Inflammatory macrophage treated with lipopolysaccharide for 1 hour (primary cell): ENCODE results near the gene FEV.
A peak's percentile ranks its signal among the peaks of the same experiment; 100 is the strongest.

Source experiments
- DNase-seq, 2 donors: peaks; one replicate each; pipeline ENCODE4 v3.0.0-alpha.2; 2020 to 2022

FEV gene

GRCh38 chr2:219016721-219017120, 31.7 kb upstream of the FEV start:
- DNase-seq = no peak

GRCh38 chr2:219010873-219011272, 25.9 kb upstream of the FEV start:
- no peak for DNase-seq

DNA sequence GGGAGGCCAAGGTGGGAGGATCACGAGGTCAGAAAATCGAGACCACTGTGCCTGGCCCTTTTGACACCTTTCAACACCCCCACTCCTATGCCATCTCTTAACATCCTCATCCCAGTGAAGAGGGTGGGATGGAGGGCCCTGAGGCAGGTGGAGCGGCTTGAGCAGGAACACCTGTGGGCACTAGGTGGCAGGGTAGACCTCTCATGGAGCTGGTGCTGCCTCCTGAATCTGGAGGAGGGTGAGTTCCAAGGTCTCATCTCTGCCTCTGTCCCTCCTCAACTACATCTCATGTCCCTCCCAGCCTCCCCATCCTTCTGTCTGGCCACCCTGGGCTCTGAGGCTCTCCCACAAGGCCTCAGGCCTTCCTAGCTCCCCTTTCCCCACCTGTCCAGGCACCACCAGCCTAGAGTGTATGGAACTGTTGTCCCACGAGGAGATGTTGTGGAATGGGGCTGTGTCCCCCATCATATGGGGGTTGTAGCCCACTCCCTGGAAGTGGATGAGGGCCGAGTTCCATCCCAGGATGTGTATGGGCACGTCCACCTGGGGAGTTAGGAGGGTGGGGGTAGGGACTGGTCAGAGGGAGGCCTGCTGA, 25.3 kb upstream of the FEV start:
- DNase-seq = no peak

DNA sequence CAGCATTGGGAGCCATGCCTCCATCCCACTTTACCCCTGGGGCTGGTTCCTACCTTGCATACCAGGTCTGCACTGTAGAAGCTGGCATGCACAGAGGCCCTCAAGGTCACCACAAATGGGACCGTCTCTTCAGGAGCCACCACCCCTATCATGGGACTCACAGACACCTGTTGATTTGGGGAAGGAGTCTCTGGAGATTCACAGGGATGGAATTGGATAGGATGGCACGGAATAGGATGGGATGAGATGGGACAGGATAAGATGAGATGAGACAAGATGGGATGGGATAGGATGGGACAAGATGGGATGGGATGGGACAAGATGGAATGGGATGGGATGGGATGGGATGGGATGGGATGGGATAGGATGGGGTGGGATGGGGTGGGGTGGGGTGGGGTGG, 24.3 kb upstream of the FEV start:
- DNase-seq = no peak

GRCh38 chr2:219003979-219004378, 19.0 kb upstream of the FEV start:
- no peak for DNase-seq

GRCh38 chr2:219003267-219003634, 18.3 kb upstream of the FEV start:
- no peak for DNase-seq

DNA sequence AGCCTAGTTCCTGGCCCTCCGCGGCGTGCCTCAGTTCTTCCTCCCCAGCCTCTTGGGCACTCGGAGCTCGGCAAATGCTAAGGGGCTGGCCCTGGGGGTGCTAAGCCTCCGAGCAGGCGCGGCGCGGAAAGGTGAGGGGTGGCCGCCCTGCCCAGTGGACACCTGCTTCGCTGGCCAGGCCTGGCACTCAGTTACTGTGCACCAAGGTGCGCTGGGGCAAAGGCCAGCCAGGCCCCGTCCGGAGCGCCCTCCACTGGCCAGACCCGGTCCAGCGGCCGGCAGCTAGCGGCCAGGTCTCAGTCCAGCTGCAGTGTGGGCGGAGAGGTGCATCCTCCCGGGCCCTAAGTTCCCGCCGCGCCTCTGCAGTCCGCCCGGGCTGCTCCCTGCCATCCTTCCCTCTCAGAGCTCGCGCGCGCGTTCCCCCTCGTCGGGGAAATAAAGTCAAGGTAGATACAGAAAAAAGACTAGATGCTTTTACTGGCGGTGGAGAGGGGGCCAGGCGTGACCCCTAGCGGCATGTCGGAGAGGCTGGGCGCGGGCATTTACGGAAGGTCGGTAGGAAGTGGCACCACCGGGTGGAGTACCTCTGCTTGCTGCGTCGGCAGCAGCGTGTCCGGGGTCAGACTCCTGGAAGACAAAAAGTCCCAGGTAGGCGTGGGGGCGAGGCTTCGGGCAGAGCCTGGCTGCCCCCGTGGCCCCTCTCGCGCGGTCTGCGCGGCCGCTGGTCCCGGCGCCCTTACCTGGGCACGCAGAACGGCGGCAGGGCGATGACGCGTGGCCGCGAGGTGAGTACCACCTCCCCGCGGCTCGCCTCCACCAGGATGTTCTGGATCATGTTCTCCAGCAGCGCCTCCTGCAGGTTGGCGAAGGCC, 17.6 kb upstream of the FEV start:
- no peak for DNase-seq

DNA sequence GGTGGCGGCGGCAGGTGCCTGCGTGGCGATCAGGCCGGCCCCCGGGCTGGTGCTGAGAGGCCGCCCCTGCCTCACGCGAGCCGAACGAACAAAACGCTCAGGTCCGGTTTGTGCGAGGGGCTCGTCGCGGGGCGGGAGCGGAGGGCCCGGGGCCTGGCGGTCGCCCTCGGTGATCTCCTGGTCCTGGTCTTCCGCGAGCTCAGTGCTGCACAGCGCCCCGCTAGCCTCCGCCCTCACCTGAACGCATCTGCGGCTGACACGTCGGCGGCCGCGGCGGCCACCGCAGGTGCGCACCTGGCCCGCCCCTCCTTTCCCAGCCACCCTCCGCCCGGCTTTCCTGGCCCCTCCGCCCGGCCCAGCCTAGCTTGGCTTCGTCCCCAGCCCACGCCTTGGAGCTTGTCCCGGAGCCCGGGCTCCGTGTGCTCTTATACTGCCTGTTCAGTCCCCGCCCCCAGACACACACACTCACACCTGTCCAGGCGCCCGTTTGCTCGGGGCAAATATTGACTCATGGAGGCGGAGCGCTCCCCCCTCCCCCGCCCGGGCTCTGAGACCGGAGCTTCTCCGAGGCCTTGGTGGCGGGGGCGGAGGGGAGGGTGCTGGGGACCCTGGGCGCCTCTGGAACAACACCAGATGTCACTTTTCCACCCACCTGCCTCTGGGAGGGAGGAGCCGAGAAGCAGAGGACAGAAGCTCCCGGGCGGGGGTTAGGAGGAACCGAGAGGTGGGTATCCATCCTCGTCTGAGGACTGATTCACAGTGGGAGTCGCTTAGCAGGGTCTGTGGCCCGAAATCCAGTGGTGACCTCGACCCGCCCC, 16.8 kb upstream of the FEV start:
- no peak for DNase-seq

DNA sequence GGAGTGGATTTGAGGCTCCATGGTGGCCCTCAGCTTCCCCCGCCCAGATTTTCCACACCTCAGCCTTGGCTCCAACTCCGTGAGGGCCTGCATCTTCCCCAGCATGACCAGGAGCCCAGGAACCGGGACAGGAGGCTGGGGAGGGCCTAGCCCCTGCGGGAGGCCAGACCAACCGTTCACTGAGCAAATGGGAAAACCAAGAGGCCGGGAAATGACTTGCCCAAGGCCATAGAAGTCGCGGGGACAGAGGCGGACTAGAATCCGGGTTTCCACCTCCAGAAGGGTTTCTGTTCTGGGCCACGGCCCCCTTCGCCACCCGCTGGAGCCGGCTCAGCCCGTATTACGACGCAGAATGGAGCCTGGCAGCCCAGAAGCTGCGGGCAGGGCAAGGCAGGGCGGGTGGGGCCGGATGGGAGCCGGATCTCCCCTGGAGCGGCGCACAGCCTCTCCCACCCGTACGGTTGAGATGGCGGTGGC, 16.2 kb upstream of the FEV start:
- no peak for DNase-seq

DNA sequence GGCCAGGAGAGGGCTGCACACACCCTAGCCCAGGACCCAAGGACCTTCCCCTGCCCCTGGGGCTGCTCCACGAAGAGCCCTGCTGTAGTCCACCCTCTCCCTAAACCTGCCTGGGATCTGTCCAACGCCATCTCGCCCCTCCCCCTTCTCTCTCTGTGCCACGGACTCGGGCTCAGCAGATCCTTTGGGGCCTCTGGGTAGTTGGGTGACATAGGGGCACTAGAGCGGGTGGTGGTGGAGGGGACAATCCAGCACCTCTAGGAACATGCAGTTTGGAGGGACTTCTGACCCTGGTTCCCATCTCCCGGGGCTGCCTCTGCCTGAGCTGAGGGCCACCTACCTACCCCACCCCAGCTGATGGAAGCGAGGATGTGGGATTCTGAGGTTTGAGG, 15.6 kb upstream of the FEV start:
- DNase-seq = no peak

- no peak for DNase-seq
These were observed 15.0 kb upstream of the FEV start for GRCh38 chr2:218999881-219000568.

DNA sequence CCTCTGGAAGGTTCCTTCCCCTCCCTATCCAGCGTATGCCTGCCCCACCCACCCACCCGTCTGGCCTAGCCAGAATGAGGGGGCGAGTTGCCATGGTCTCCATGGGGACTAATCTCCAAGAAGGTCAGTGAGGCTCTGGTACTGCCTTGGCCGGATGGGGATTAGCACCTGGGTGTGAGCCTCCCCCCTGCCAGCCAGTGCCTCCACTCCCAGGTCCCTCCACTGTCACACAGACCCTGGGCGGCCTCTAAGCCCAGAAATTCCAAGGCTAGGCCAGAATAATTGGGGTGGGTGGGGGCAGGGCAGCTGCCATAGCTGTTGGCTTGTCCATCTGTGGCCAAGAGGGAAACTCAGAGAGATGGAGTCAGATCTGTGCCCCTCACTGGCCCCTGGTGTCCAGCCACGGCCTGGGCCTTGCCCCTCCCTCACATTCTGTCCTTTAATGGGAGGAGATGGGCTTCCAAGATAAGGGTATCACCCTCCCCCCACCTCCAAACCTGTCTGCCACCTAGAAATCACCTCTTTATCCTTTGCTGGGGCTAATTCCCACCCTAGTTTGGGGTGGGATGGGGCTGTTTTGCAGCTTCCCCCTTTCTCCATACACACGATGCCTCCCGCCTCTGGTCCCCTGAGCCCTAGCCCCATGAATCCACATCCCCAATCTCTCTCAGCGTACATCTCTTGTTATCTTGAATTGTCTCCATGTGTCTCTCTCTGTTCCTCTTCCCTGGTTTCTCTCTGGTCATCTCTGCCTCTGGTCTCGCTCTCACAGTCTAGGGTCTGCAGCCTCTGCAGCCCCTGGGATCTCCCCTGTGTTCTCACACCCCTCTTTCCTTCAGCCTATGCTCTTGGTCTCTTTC, 14.3 kb upstream of the FEV start:
- no peak for DNase-seq

- DNase-seq = no peak
These were observed 13.5 kb upstream of the FEV start for GRCh38 chr2:218998414-218999002.

GRCh38 chr2:218997731-218998130, 12.7 kb upstream of the FEV start:
- no peak for DNase-seq

- DNase-seq = no peak
These were observed 12.0 kb upstream of the FEV start for GRCh38 chr2:218996937-218997336.

GRCh38 chr2:218995972-218996711, 11.2 kb upstream of the FEV start:
- DNase-seq = peak; percentile 47 to 88

GRCh38 chr2:218995561-218995960, 10.6 kb upstream of the FEV start:
- no peak for DNase-seq

DNA sequence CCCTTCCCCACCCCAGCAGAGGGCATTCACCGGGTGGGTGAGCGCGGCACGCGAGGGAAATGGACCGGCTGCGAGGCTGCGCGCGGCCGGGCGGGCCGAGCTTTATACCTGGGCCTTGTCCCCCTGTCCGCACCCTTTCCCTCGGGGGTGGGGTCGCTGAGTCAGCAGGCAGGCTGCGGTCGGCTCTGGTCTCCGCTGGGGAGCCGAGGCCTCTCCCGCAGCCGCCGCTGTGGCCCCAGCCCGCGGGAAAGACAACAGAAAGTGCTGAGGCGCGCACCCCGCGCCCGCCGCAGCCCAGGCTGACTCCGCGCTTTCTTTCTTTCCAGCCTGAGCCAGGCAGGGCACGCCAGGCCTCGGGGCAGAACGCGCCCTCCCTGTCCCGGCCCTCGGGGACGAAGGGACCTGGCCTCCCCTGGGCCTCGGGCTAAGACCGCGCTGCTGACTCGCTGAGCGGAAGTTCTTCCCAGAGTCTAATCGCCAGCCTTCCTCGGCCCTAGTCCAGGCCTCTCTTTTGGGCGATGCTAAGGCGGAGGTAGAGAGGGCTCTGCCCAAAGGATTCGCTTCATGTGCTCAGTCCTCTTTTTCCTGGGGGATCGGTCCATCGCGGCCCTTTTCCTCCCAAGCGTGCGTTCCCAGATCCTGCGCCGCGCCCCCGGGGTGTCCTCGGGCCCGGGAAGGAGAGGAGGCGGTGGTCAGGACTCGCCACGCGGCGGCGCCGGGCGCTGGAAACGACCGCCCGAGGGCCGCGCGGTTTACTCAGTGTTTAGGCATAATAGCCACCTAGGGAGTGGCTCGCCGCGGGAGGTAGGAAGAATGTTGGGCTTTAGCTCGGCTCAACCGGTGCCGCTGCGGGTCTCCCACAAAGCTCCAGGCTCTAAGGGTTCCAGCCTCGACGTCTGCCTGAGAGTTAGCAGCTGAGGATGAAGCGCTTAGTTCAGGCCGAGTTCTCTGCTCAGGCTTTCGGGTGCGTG, 8.6 kb upstream of the FEV start, which contains the start of gene CRYBA2:
CRYBA2 (minus strand) TSS at position 78 of the 971 bp plus-strand sequence. CDS start 246 bp downstream, outside the sequence.
- no peak for DNase-seq

GRCh38 chr2:218992703-218993344, 7.8 kb upstream of the FEV start:
- DNase-seq = no peak
